Measurements from ENCODE around the gene TMUB1.

- no peak for TF ChIP-seq POLR2A (IDR thresholded peaks at IDR 0.05; ENCODE audit: low read depth, low read length)
- no peak for TF ChIP-seq CTCF (IDR thresholded peaks at IDR 0.05; ENCODE audit: extremely low read depth in 1 of 2, insufficient read depth in 1 of 2, low read depth in 1 of 2, low read length in 2 of 2)
- no peak for TF ChIP-seq EZH2 (IDR thresholded peaks at IDR 0.05; ENCODE audit: borderline replicate concordance, low read depth, low read length, severe bottlenecking)
- TF ChIP-seq MAX (IDR thresholded peaks at IDR 0.05; ENCODE audit: insufficient read depth, insufficient read length): no peak
These were observed 15.1 kb downstream of the TMUB1 start for GRCh38 chr7:151068069-151068773.

All from endothelial cell of umbilical vein (primary cell).